ENCODE measurements around the gene RPN2.

The RPN2 gene

DNA sequence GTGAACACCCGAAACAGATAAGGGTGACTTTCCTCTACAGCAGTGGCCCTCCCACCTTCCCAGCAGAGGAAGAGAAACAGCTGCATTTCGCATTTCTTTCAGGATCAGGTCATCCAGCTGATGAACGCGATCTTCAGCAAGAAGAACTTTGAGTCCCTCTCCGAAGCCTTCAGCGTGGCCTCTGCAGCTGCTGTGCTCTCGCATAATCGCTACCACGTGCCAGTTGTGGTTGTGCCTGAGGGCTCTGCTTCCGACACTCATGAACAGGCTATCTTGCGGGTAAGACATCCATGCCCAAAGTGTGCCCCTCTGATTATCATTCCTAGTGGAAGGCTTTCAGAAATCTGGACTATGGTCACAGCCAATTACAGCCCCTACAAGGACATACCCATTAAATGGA, 28.0 kb downstream of the RPN2 start:
- ChIA-PET CTCF (no interaction called here), POLR2A (no interaction called here)
- DNase-seq (ENCODE audit: extremely low spot score): no peak
- TF ChIP-seq FOXM1 (IDR thresholded peaks at IDR 0.05; ENCODE audit: borderline replicate concordance) (no peak), NFRKB (IDR thresholded peaks at IDR 0.05) (no peak), FOXK2 (IDR thresholded peaks at IDR 0.05) (no peak), CTBP1 (IDR thresholded peaks at IDR 0.05; ENCODE audit: borderline replicate concordance) (no peak), PKNOX1 (IDR thresholded peaks at IDR 0.05) (no peak), BHLHE40 (IDR thresholded peaks at IDR 0.05; ENCODE audit: borderline replicate concordance) (no peak), SUZ12 (IDR thresholded peaks at IDR 0.05) (no peak), L3MBTL2 (conservative IDR thresholded peaks at IDR 0.05) (no peak), SP1 (IDR thresholded peaks at IDR 0.05) (no peak), ARNT (IDR thresholded peaks at IDR 0.05) (no peak)

DNA sequence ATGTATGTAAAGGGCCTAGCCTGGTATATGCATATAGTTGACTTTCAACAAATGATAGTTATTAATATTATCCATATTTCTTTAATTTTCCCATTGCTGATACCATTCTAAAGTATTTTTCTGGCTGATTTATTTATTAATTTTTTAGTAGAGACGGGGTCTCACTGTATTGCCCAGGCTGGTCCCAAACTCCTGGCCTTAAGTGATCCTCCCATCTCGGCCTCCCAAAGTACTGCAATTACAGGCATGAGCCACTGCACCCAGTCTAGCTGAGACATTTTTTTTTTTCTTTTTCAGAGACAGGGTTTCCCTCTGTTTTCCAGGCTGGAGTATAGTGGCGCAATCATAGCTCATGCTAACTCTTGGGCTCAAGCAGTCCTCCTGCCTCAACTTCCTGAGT, 30.1 kb downstream of the RPN2 start:
- ChIA-PET CTCF (no interaction called here), POLR2A (no interaction called here)
- TF ChIP-seq FOXA1 (IDR thresholded peaks at IDR 0.05): no peak
- TF ChIP-seq NFRKB (IDR thresholded peaks at IDR 0.05): no peak
- no peak for DNase-seq (ENCODE audit: extremely low spot score)

- ChIA-PET CTCF (no interaction called here), POLR2A (no interaction called here)
- TF ChIP-seq FOXA1 (IDR thresholded peaks at IDR 0.05) (no peak), FOXK2 (IDR thresholded peaks at IDR 0.05) (no peak), TARDBP (IDR thresholded peaks at IDR 0.05) (no peak), SUZ12 (IDR thresholded peaks at IDR 0.05) (no peak), L3MBTL2 (conservative IDR thresholded peaks at IDR 0.05) (no peak), ZNF384 (IDR thresholded peaks at IDR 0.05) (no peak), HDGF (IDR thresholded peaks at IDR 0.05; ENCODE audit: borderline replicate concordance) (no peak), LEF1 (IDR thresholded peaks at IDR 0.05; ENCODE audit: borderline replicate concordance) (no peak)
Measured at GRCh38 chr20:37209661-37210314, 30.7 kb downstream of the RPN2 start.

DNA sequence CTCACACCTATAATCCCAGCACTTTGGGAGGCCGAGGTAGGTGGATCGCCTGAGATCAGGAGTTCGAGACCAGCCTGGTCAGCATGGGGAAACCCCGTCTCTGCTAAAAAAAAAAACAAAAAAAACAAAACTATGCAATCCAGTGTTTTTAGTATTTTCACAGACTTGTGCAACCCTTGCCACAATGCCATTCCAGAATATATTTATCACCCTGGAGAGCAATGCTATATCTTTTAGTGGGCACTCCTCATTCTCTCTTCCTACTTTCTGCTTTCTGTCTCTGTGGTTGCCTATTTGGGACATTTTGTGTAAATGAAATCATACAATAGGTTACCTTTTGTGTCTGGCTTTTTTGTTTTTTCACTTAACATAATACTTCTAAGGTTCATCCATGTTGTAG, 39.3 kb downstream of the RPN2 start:
- ChIA-PET POLR2A (no interaction called here), CTCF (no interaction called here)
- DNase-seq (ENCODE audit: extremely low spot score): no peak
- TF ChIP-seq CTBP1 (IDR thresholded peaks at IDR 0.05; ENCODE audit: borderline replicate concordance) (no peak), SUZ12 (IDR thresholded peaks at IDR 0.05) (no peak), NFRKB (IDR thresholded peaks at IDR 0.05) (no peak), FOXM1 (IDR thresholded peaks at IDR 0.05; ENCODE audit: borderline replicate concordance) (no peak), LEF1 (IDR thresholded peaks at IDR 0.05; ENCODE audit: borderline replicate concordance) (no peak), SP1 (IDR thresholded peaks at IDR 0.05) (no peak), HDGF (IDR thresholded peaks at IDR 0.05; ENCODE audit: borderline replicate concordance) (no peak), L3MBTL2 (conservative IDR thresholded peaks at IDR 0.05) (no peak), ELF4 (IDR thresholded peaks at IDR 0.05) (no peak), FOXK2 (IDR thresholded peaks at IDR 0.05) (no peak), PKNOX1 (IDR thresholded peaks at IDR 0.05) (no peak), TARDBP (IDR thresholded peaks at IDR 0.05) (no peak), BHLHE40 (IDR thresholded peaks at IDR 0.05; ENCODE audit: borderline replicate concordance) (no peak), FOXA1 (IDR thresholded peaks at IDR 0.05) (no peak), ZNF384 (IDR thresholded peaks at IDR 0.05) (no peak), ARNT (IDR thresholded peaks at IDR 0.05) (no peak)

More at GRCh38 chr20:37209661-37210314, 30.7 kb downstream of the RPN2 start:
- no peak for DNase-seq (ENCODE audit: extremely low spot score)

DNA sequence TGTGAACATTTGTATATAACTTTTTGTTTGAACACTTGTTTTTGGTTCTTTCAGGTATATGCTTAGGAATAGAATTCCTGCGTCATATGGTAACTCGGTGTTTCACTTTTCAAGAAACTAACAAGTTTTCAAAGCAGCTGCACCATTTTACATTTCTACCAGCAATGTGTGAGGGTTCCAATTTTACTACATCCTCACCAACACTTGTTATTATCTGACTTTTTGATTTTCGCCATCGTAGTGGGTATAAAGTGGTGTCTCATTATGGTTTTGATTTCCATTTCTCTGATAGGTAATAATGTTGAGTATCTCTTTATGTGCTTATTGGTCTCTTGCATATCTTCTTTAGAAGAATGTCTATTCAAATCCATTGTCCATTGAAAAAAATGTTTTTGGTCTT, 39.8 kb downstream of the RPN2 start:
- POLR2A ChIA-PET: no interaction called here
- no peak for DNase-seq (ENCODE audit: extremely low spot score)
- CTCF ChIA-PET: no interaction called here
- no peak for TF ChIP-seq ELF4 (IDR thresholded peaks at IDR 0.05)
- no peak for TF ChIP-seq ARNT (IDR thresholded peaks at IDR 0.05)
- TF ChIP-seq FOXK2 (IDR thresholded peaks at IDR 0.05): no peak
- TF ChIP-seq NFRKB (IDR thresholded peaks at IDR 0.05): no peak
- no peak for TF ChIP-seq ZNF384 (IDR thresholded peaks at IDR 0.05)
- no peak for TF ChIP-seq LEF1 (IDR thresholded peaks at IDR 0.05; ENCODE audit: borderline replicate concordance)
- no peak for TF ChIP-seq SP1 (IDR thresholded peaks at IDR 0.05)
- no peak for TF ChIP-seq L3MBTL2 (conservative IDR thresholded peaks at IDR 0.05)
- no peak for TF ChIP-seq PKNOX1 (IDR thresholded peaks at IDR 0.05)
- no peak for TF ChIP-seq TARDBP (IDR thresholded peaks at IDR 0.05)
- TF ChIP-seq HDGF (IDR thresholded peaks at IDR 0.05; ENCODE audit: borderline replicate concordance): no peak
- TF ChIP-seq SUZ12 (IDR thresholded peaks at IDR 0.05): no peak
- TF ChIP-seq CTBP1 (IDR thresholded peaks at IDR 0.05; ENCODE audit: borderline replicate concordance): no peak
- no peak for TF ChIP-seq FOXA1 (IDR thresholded peaks at IDR 0.05)
- TF ChIP-seq BHLHE40 (IDR thresholded peaks at IDR 0.05; ENCODE audit: borderline replicate concordance): no peak
- TF ChIP-seq FOXM1 (IDR thresholded peaks at IDR 0.05; ENCODE audit: borderline replicate concordance): no peak

DNA sequence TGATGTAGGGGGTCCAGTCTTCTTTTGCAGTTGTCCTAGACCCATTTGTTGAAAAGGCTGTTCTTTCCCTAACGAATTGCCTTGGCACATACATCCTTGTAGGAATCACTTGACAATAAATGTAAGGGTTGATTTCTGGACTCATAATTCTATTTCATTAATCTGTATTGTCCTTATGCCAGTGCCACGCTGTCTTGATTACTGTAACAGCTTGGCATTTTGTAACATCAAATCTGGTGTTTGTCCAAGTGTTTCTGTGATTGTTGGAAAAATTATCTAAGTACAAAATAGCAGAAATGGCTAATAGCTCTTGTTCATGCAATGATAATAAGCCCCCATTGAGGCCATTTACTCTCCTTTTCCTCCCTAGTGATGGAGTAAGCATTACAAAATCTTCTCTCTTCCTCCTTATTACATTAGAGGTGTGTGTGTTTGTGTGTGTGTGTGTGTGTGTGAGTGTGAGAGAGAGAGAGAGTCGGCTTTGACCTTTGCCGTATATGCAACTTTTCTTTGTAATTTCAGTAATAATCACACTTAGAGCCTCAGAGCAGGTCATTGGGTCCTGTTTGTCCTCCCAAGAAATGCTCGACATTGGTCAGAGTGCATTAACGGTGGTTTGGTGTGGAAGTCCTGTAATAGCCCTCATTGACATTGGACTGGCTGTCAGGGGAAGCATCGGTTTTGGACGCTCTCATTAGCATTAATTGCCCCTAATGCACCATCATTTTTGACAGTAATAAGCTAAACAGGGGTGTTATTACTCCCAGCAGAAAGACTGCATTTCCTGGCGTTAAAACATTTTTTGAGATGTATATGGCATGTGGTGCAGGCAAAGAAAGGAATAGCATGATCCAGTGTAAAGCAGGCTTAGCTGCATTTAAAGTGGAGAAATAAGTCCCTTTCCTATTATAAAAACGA, 40.9 kb downstream of the RPN2 start:
- DNase-seq (ENCODE audit: extremely low spot score): no peak
- ChIA-PET CTCF (no interaction called here), POLR2A (no interaction called here)
- TF ChIP-seq FOXK2 (IDR thresholded peaks at IDR 0.05) (no peak), BHLHE40 (IDR thresholded peaks at IDR 0.05; ENCODE audit: borderline replicate concordance) (no peak), LEF1 (IDR thresholded peaks at IDR 0.05; ENCODE audit: borderline replicate concordance) (no peak), SP1 (IDR thresholded peaks at IDR 0.05) (no peak), HDGF (IDR thresholded peaks at IDR 0.05; ENCODE audit: borderline replicate concordance) (no peak), ZNF384 (IDR thresholded peaks at IDR 0.05) (no peak), SUZ12 (IDR thresholded peaks at IDR 0.05) (no peak), CTBP1 (IDR thresholded peaks at IDR 0.05; ENCODE audit: borderline replicate concordance) (no peak), TARDBP (IDR thresholded peaks at IDR 0.05) (no peak), ELF4 (IDR thresholded peaks at IDR 0.05) (no peak), NFRKB (IDR thresholded peaks at IDR 0.05) (no peak), FOXA1 (IDR thresholded peaks at IDR 0.05) (no peak)

All from HEK293T (cell line).